ENCODE data around the gene TMEM115. TPM values are rescaled to one million over a fixed set of nuclear protein-coding genes. Genes with fewer than 3 reads are reported as not detected.

Gene TMEM115
- total RNA-seq, 1 donor from 2014 or later: 42.7 TPM

- Mint-ChIP-seq H3K27me3 (no peaks in the 10 kb centered on the region), H3K4me1 (ENCODE audit: unreplicated experiment) (peaks cover 26% of the 10 kb centered on the region), H3K36me3 (no peaks in the 10 kb centered on the region), H3K9me3 (no peaks in the 10 kb centered on the region), H3K4me3 (peak overlapping the region; percentile 98), H3K27ac (peak overlapping the region; percentile 95)
- DNase-seq (ENCODE audit: extremely low spot score, unreplicated experiment): no peak
- TF ChIP-seq, protein P1, sequence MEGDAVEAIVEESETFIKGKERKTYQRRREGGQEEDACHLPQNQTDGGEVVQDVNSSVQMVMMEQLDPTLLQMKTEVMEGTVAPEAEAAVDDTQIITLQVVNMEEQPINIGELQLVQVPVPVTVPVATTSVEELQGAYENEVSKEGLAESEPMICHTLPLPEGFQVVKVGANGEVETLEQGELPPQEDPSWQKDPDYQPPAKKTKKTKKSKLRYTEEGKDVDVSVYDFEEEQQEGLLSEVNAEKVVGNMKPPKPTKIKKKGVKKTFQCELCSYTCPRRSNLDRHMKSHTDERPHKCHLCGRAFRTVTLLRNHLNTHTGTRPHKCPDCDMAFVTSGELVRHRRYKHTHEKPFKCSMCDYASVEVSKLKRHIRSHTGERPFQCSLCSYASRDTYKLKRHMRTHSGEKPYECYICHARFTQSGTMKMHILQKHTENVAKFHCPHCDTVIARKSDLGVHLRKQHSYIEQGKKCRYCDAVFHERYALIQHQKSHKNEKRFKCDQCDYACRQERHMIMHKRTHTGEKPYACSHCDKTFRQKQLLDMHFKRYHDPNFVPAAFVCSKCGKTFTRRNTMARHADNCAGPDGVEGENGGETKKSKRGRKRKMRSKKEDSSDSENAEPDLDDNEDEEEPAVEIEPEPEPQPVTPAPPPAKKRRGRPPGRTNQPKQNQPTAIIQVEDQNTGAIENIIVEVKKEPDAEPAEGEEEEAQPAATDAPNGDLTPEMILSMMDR (conservative IDR thresholded peaks at IDR 0.05): no peak
Measured at GRCh38 chr3:50359760-50360110, 414 bp upstream of the TMEM115 start.

DNA sequence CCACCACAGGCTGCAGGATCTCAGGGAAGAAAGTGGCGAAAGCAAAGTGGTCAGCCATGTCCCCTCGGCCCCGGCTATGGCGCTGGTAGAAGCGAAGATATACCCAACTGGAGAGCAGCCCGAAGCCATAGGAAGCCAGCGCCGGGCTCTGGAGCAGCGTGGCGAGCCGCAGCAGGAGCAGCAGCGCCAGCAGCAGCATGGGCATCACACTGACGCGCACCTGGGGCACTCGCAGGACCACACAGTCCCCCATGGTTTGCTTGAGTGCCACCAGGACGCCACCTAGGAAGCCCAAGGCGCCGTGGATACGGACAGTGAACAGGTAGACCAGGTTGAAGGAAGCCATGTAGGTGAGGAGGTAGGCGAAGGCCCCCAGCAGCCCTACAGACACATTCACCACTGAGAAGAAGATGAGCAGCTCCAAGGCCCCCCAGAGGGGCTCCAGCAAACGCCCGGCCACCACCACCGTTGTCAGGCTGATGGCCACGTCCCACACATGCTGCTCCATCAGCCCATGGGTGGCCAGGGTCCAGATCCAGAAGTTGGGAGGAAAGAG lies 888 bp downstream of the TMEM115 start:
- Mint-ChIP-seq H3K4me1 (ENCODE audit: unreplicated experiment) (peaks cover 26% of the 10 kb centered on the region), H3K9me3 (no peaks in the 10 kb centered on the region), H3K36me3 (no peaks in the 10 kb centered on the region), H3K27me3 (no peaks in the 10 kb centered on the region), H3K4me3 (peak overlapping the region; percentile 98), H3K27ac (peak overlapping the region; percentile 85)
- TF ChIP-seq, protein P1 (conservative IDR thresholded peaks at IDR 0.05): no peak
- DNase-seq (ENCODE audit: extremely low spot score, unreplicated experiment): no peak

DNA sequence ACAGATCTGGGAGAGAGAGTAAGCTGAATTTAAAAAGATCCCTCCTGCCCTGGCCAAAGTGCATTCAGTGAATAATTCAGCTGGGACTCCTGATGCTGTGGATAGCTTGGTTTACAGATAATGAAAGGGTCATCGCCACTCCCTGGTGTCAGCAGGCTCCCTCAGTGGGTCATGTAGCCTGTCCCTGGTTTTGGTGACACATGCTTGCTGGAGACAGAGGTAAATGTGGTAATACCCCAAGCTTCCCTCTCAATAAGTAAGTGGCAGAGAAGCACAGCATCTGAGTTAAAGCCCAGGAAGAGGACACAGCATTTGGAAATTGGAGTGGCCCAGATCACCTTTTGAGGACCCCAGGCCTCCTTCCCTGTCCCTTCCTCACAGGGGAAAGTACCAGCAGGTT lies 1.8 kb downstream of the TMEM115 start:
- H3K9me3 Mint-ChIP-seq: no peaks in the 10 kb centered on the region
- peak overlapping the region; percentile 98 for H3K4me3 Mint-ChIP-seq
- H3K36me3 Mint-ChIP-seq: no peaks in the 10 kb centered on the region
- H3K4me1 Mint-ChIP-seq (ENCODE audit: unreplicated experiment): peaks cover 30% of the 10 kb centered on the region
- H3K27ac Mint-ChIP-seq: no peak overlapping the region
- DNase-seq (ENCODE audit: extremely low spot score, unreplicated experiment): no peak
- no peaks in the 10 kb centered on the region for H3K27me3 Mint-ChIP-seq
- TF ChIP-seq, protein P1 (conservative IDR thresholded peaks at IDR 0.05): no peak

- Mint-ChIP-seq H3K27me3 (no peaks in the 10 kb centered on the region), H3K36me3 (no peaks in the 10 kb centered on the region), H3K4me3 (peak overlapping the region; percentile 98), H3K9me3 (no peaks in the 10 kb centered on the region), H3K4me1 (ENCODE audit: unreplicated experiment) (peaks cover 30% of the 10 kb centered on the region), H3K27ac (no peak overlapping the region)
- TF ChIP-seq, protein P1 (conservative IDR thresholded peaks at IDR 0.05): no peak
- no peak for DNase-seq (ENCODE audit: extremely low spot score, unreplicated experiment)
Measured at GRCh38 chr3:50356553-50356952, 2.8 kb downstream of the TMEM115 start.

- H3K4me1 Mint-ChIP-seq (ENCODE audit: unreplicated experiment): peaks cover 36% of the 10 kb centered on the region
Measured at GRCh38 chr3:50355829-50356552, 3.3 kb downstream of the TMEM115 start.

More at GRCh38 chr3:50355829-50356552, 3.3 kb downstream of the TMEM115 start:
- Mint-ChIP-seq H3K36me3 (no peaks in the 10 kb centered on the region), H3K4me3 (peak overlapping the region; percentile 98), H3K27ac (no peak overlapping the region), H3K9me3 (no peaks in the 10 kb centered on the region), H3K27me3 (no peaks in the 10 kb centered on the region)
- TF ChIP-seq, protein P1 (conservative IDR thresholded peaks at IDR 0.05): no peak
- DNase-seq (ENCODE audit: extremely low spot score, unreplicated experiment): no peak
